Testis (tissue), 2 donors: ENCODE data around the gene LRRN4CL.

Source experiments
- POLR2A ChIP-seq: fragments of 450-650 bp; IDR thresholded peaks from one replicate; pipeline ENCODE4 v1.6.1; 2017; ENCODE audit warnings: antibody characterized with exemption, mild to moderate bottlenecking, moderate library complexity
- TF ChIP-seq, protein P1 (sequence below), 3 experiments: fragments of 450-650 bp in 2 of 3; fragments of 200-600 bp in 1 of 3; sonication (generic) in 1 of 3; IDR thresholded peaks; one replicate each; pipeline ENCODE4 v1.5.1; 2016 to 2019; ENCODE audit warnings: antibody characterized with exemption in 3 of 3, mild to moderate bottlenecking in 2 of 3, moderate library complexity in 1 of 3

DNA sequence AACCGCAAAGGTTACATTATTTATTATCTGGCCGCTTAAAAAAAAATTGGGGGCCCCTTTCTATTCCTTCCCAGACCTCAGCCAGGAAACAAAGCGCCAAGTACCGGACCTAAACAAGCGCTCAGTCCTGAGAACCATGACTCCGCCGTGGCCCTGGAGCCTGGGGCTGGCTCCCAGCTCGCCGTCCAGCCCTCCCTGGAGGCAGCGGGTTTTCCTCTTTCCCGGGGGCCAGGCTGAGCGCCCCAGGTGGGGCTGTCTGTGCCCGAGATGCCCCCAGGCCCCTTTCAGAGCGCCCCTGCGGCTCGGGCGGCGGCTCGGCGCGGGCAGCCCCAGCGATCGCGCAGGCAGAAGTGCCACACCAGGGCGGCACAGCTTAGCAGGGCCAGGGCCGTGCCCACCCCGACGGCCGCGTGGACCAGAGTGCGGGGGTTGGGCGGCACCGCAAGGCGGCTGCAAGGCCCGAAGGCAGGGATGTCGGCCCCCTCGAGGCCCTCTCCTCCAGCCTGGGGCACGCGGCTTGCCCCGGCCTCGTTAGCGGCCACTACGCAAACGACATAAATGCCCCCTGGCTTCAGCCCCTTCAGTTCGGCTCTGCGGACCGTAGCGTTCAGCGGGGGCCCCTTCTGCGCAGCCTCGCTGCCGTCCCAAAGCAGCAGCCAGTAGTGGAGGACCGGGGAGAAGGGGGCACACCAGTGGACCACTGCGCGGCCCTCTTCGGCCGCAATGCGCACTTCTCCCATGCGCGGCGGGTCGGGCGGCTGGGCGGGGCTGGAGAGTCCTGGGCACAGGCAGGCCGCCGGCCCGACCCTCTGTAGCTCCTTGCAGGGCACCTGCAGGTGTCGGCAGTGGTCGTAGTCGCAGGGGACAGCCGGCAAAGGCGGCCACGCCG is 1.6 kb downstream of the LRRN4CL start:
- TF ChIP-seq POLR2A = no peak
- TF ChIP-seq, protein P1, sequence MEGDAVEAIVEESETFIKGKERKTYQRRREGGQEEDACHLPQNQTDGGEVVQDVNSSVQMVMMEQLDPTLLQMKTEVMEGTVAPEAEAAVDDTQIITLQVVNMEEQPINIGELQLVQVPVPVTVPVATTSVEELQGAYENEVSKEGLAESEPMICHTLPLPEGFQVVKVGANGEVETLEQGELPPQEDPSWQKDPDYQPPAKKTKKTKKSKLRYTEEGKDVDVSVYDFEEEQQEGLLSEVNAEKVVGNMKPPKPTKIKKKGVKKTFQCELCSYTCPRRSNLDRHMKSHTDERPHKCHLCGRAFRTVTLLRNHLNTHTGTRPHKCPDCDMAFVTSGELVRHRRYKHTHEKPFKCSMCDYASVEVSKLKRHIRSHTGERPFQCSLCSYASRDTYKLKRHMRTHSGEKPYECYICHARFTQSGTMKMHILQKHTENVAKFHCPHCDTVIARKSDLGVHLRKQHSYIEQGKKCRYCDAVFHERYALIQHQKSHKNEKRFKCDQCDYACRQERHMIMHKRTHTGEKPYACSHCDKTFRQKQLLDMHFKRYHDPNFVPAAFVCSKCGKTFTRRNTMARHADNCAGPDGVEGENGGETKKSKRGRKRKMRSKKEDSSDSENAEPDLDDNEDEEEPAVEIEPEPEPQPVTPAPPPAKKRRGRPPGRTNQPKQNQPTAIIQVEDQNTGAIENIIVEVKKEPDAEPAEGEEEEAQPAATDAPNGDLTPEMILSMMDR (IDR thresholded peaks at IDR 0.05) = no peak
